A549 (cell line): Measurements from ENCODE around the gene FOCAD. TPM values are rescaled to one million over a fixed set of nuclear protein-coding genes. Genes with fewer than 3 reads are reported as not detected.

Experiments
- ATAC-seq, 2 experiments: fragments of 200-7000 bp in 1 of 2; fragments of >200 bp in 1 of 2; cut with Nextera tagmentation in 1 of 2; cut with Tn5 transposase in 1 of 2; 3 replicates each; pipeline versions ENCODE4 v1.8.0 to v1.9.1; 2018 to 2020; ENCODE audit warnings: mild to moderate bottlenecking in 1 of 2, moderate library complexity in 1 of 2
- CTCF ChIA-PET: fragments of 300-600 bp; sonication (Branson Sonifier 250); formaldehyde crosslinking; extraction: SDS; loops from one replicate; lab custom pipeline; 2021; ENCODE audit warnings: antibody characterized with exemption, inconsistent platforms; lab: Yijun Ruan, JAX
- POLR2A ChIA-PET: fragments of 350-600 bp; formaldehyde crosslinking; extraction: SDS; loops from one replicate; lab custom pipeline; 2021; ENCODE audit warnings: antibody characterized with exemption, inconsistent platforms; lab: Yijun Ruan, JAX
- DNase-seq, 2 experiments: peaks; one replicate each; pipeline versions ENCODE4 v3.0.0 to v3.0.0-alpha.2; 2011 to 2016; ENCODE audit warnings: low read depth in 1 of 2, low spot score in 1 of 2
- FAIRE-seq: peaks from 2 replicates; lab custom pipeline; 2011; peaks lifted over from hg19 to GRCh38; lab: Jason Lieb, UNC
- H3K27ac ChIP-seq, 2 experiments: fragments of >200 bp; sonication (Bioruptor Twin); formaldehyde crosslinking; 3 replicates each; pipeline ENCODE4 v1.5.1; 2016 to 2017
- H3K4me1 ChIP-seq: fragments of >200 bp; sonication (Bioruptor Twin); formaldehyde crosslinking; 3 replicates; pipeline ENCODE4 v1.6.1; 2016
- H3K4me2 ChIP-seq: fragments of >200 bp; sonication (Bioruptor Twin); formaldehyde crosslinking; 3 replicates; pipeline ENCODE4 v1.6.1; 2016
- H3K4me3 ChIP-seq: fragments of >200 bp; sonication (Bioruptor Twin); formaldehyde crosslinking; 3 replicates; pipeline ENCODE4 v1.5.1; 2016
- H3K9me3 ChIP-seq: fragments of >200 bp; sonication (Bioruptor Twin); formaldehyde crosslinking; 3 replicates; pipeline ENCODE4 v1.6.1; 2016
- BCL3 ChIP-seq: fragments of >200 bp; sonication (Bioruptor Twin); formaldehyde crosslinking; IDR thresholded peaks from 3 replicates; pipeline ENCODE4 v1.6.1; 2016
- CHD2 ChIP-seq: fragments of 150-350 bp; IDR thresholded peaks from 2 replicates; pipeline ENCODE4 v1.6.1; 2014; ENCODE audit warnings: low read length; ENCODE audit not compliant: partially characterized antibody
- ESRRA ChIP-seq: fragments of 150-350 bp; IDR thresholded peaks from 2 replicates; pipeline ENCODE4 v1.6.1; 2014; ENCODE audit warnings: mild to moderate bottlenecking, low read length, borderline replicate concordance
- HDAC2 ChIP-seq: fragments of 200-600 bp; sonication (generic); IDR thresholded peaks from 2 replicates; pipeline ENCODE4 v1.6.1; 2016
- HOXA7 ChIP-seq: fragments of 250-450 bp; sonication (Bioruptor Pico); IDR thresholded peaks from 2 replicates; pipeline ENCODE4 v1.5.0; 2020; ENCODE audit warnings: mild to moderate bottlenecking, moderate library complexity
- MYC ChIP-seq: IDR thresholded peaks from 2 replicates; pipeline ENCODE4 v1.6.1; 2012; ENCODE audit warnings: mild to moderate bottlenecking, inconsistent platforms, low read length, improper control_type of control experiment, borderline replicate concordance
- POLR2AphosphoS2 ChIP-seq: conservative IDR thresholded peaks from 2 replicates; pipeline ENCODE4 v1.6.1; 2012; ENCODE audit warnings: low read length, improper control_type of control experiment, inconsistent platforms
- REST ChIP-seq: fragments of 200-600 bp; sonication (generic); IDR thresholded peaks from 2 replicates; pipeline ENCODE4 v1.6.1; 2016; ENCODE audit warnings: antibody characterized with exemption, mild to moderate bottlenecking, moderate library complexity
- RFX5 ChIP-seq: fragments of 450-650 bp; IDR thresholded peaks from 2 replicates; pipeline ENCODE4 v1.7.1; 2014; ENCODE audit warnings: antibody characterized with exemption, mild to moderate bottlenecking, moderate library complexity
- SMC3 ChIP-seq: fragments of >200 bp; sonication (Bioruptor Twin); formaldehyde crosslinking; IDR thresholded peaks from 3 replicates; pipeline ENCODE4 v1.6.1; 2018; ENCODE audit warnings: inconsistent platforms
- ZNF302 ChIP-seq: fragments of 250-450 bp; sonication (Bioruptor Pico); IDR thresholded peaks from 2 replicates; pipeline ENCODE4 v1.9.0; 2021; ENCODE audit warnings: inconsistent platforms, mild to moderate bottlenecking, moderate library complexity
- WGBS: methylation state at CpG from one replicate; pipeline ENCODE4 v1.1.6; 2017; ENCODE audit errors: missing lambda C conversion rate; 5-methylcytosine and 5-hydroxymethylcytosine counted together
- polyA plus RNA-seq, 4 experiments: library from polyadenylated mRNA; depleted of rRNA in 3 of 4; stranded (reverse); fragments of >200 nt; fragmentation: RNase III in 1 of 4; extraction: RNeasy Plus Mini Kit Qiagen cat#74134 plus additional on column Dnase treatment in 1 of 4; gene quantifications; 2 replicates in 3 of 4; 3 replicates in 1 of 4; pipeline ENCODE4 v1.2.3, GENCODE V29; 2011 to 2017
- TF ChIP-seq, protein P1 (sequence below): fragments of 250-450 bp; sonication (Bioruptor Pico); IDR thresholded peaks from 2 replicates; pipeline ENCODE4 v1.5.0; 2020; ENCODE audit warnings: low read depth, mild to moderate bottlenecking, moderate library complexity
- TF ChIP-seq, protein P2 (sequence below): fragments of >200 bp; sonication (Bioruptor Twin); formaldehyde crosslinking; IDR thresholded peaks from 3 replicates; pipeline ENCODE4 v1.5.1; 2016
- TF ChIP-seq, protein P3 (sequence below): fragments of >200 bp; sonication (Bioruptor Twin); formaldehyde crosslinking; IDR thresholded peaks from 2 replicates; pipeline ENCODE4 v1.6.1; 2016
- TF ChIP-seq, protein P4 (sequence below): fragments of 150-350 bp; IDR thresholded peaks from 2 replicates; pipeline ENCODE4 v1.6.1; 2014; ENCODE audit warnings: low read depth, mild to moderate bottlenecking, low read length

The FOCAD gene
- polyA plus RNA-seq, 2 of the 4 experiments (the other 2 are of a cell fraction): 22.0 to 53.8 TPM

- CTCF ChIA-PET: interaction anchor here (0.6 to 1.6 kb wide), 3 partner anchors 8 to 735 kb away, joined by 3 to 4 read pairs (median 3); no protein-coding TSS in a partner anchor
Measured at GRCh38 chr9:20904995-20905394, 220.9 kb downstream of the FOCAD start.

More at GRCh38 chr9:20904995-20905394, 220.9 kb downstream of the FOCAD start:
- TF ChIP-seq POLR2AphosphoS2 (no peak), RFX5 (no peak), BCL3 (no peak), SMC3 (no peak), REST (no peak), MYC (no peak), ESRRA (no peak), HOXA7 (CRISPR knock-in tag) (no peak), HDAC2 (no peak), CHD2 (no peak), ZNF302 (no peak)
- TF ChIP-seq, protein P1, sequence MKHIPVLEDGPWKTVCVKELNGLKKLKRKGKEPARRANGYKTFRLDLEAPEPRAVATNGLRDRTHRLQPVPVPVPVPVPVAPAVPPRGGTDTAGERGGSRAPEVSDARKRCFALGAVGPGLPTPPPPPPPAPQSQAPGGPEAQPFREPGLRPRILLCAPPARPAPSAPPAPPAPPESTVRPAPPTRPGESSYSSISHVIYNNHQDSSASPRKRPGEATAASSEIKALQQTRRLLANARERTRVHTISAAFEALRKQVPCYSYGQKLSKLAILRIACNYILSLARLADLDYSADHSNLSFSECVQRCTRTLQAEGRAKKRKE (CRISPR knock-in tag): no peak
- TF ChIP-seq, protein P2, sequence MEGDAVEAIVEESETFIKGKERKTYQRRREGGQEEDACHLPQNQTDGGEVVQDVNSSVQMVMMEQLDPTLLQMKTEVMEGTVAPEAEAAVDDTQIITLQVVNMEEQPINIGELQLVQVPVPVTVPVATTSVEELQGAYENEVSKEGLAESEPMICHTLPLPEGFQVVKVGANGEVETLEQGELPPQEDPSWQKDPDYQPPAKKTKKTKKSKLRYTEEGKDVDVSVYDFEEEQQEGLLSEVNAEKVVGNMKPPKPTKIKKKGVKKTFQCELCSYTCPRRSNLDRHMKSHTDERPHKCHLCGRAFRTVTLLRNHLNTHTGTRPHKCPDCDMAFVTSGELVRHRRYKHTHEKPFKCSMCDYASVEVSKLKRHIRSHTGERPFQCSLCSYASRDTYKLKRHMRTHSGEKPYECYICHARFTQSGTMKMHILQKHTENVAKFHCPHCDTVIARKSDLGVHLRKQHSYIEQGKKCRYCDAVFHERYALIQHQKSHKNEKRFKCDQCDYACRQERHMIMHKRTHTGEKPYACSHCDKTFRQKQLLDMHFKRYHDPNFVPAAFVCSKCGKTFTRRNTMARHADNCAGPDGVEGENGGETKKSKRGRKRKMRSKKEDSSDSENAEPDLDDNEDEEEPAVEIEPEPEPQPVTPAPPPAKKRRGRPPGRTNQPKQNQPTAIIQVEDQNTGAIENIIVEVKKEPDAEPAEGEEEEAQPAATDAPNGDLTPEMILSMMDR: no peak
- TF ChIP-seq, protein P3, sequence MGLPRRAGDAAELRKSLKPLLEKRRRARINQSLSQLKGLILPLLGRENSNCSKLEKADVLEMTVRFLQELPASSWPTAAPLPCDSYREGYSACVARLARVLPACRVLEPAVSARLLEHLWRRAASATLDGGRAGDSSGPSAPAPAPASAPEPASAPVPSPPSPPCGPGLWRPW: no peak
- TF ChIP-seq, protein P4, sequence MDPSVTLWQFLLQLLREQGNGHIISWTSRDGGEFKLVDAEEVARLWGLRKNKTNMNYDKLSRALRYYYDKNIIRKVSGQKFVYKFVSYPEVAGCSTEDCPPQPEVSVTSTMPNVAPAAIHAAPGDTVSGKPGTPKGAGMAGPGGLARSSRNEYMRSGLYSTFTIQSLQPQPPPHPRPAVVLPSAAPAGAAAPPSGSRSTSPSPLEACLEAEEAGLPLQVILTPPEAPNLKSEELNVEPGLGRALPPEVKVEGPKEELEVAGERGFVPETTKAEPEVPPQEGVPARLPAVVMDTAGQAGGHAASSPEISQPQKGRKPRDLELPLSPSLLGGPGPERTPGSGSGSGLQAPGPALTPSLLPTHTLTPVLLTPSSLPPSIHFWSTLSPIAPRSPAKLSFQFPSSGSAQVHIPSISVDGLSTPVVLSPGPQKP: no peak
- ATAC-seq (no peak), FAIRE-seq (no peak), DNase-seq (no peak)
- WGBS: 86% methylated on average over 1 of the region's 1 CpG
- no peak overlapping the region for H3K4me3 ChIP-seq
- no peak overlapping the region for H3K4me2 ChIP-seq
- H3K27ac ChIP-seq: no peak overlapping the region
- no peaks in the 10 kb centered on the region for H3K4me1 ChIP-seq
- POLR2A ChIA-PET: no interaction called here
- H3K9me3 ChIP-seq: no peaks in the 10 kb centered on the region
